Hippocampal formation (tissue), 2 donors: ENCODE data around the gene FAM50B.

ENCODE experiments used
- DNase-seq, 2 donors: peaks; one replicate each; lab custom pipeline; 2025; lab: John Stamatoyannopoulos, UW

Gene FAM50B

GRCh38 chr6:3819161-3820110, 29.7 kb upstream of the FAM50B start:
- no peak for DNase-seq

- no peak for DNase-seq
These were observed 28.6 kb upstream of the FAM50B start for GRCh38 chr6:3820563-3820962.

- no peak for DNase-seq
These were observed 26.3 kb upstream of the FAM50B start for GRCh38 chr6:3822747-3823445.

DNA sequence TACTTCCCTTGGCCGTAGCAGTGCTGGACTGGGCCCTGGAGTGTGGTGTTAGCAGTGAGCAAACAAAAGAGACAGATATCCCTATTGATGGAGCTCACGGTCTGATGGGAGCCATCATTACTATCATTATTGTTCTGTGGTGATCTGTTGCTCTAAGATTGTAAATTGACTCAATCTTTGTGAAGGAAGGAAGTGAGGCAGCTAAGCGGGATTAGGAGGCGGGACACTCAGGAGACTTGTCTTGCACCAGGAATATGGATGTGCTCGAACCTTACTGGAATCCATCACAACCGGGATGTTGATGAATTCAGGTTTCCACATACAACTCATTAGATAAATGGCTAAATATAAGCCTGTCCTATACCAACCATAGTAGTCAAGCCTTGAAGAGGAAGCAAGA, 25.5 kb upstream of the FAM50B start:
- DNase-seq, result no peak

- DNase-seq, result peak in 1 of 2 donors; percentile 47
These were observed 23.8 kb upstream of the FAM50B start for GRCh38 chr6:3825331-3825831.

DNA sequence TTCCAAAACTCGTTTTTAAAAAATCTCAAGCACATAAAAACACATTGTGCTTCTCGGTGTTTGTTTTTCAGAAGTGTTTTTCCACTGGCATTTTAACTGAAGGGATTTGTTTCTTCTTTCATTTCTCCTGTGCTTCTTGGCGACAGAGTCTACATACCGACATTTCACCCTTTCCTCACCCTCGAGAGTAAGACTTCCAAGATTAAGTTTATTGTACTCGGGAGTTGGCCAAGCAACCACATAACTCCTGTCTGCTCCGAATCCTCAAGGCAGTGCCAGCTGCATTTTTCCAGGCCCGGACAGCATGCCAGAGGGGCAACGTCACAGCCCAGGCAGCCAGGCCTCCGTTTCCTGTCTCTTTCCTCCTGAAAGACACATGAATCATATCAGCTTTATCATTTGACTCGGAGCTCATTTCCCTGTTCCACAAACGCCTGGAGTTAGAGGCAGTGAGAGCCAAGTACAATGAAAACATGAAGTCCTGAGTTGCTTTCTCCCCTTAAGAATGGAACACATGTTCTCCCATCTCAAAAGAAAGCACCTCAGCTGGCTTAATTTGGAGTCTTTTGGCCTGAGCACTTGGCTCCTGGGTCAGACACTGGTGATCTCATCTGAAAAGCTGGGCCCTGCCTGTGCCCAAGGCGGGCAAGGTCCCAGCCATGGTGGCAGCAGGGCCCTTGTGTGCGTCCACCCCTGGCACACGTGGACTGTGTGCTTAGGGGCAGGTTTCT, 23.2 kb upstream of the FAM50B start:
- peak; percentile 34 to 57 for DNase-seq

DNA sequence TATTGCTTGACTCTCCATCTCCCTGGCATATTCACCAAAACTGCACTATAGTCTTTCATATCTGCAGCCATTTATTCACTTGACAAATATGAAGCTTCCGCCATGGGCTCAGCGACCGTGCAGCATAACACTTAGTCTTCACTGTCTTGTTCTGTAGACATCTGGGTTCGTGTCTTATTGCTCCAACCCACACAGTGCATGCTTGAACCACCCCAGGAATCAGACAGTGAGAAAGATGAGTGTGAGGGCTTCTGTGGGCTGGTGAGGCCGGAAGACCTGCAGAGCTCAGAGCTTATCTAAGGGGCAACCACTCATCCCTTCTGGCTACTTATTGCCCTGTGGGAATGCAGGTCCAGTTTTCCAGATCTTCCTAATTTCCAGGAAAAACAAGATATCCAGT, 19.9 kb upstream of the FAM50B start:
- DNase-seq, result no peak

- DNase-seq, result no peak
These were observed 18.4 kb upstream of the FAM50B start for GRCh38 chr6:3830806-3831205.

GRCh38 chr6:3831761-3832530, 17.2 kb upstream of the FAM50B start:
- DNase-seq, result no peak

GRCh38 chr6:3835055-3835731, 14.0 kb upstream of the FAM50B start:
- no peak for DNase-seq

GRCh38 chr6:3835785-3836184, 13.4 kb upstream of the FAM50B start:
- no peak for DNase-seq

DNA sequence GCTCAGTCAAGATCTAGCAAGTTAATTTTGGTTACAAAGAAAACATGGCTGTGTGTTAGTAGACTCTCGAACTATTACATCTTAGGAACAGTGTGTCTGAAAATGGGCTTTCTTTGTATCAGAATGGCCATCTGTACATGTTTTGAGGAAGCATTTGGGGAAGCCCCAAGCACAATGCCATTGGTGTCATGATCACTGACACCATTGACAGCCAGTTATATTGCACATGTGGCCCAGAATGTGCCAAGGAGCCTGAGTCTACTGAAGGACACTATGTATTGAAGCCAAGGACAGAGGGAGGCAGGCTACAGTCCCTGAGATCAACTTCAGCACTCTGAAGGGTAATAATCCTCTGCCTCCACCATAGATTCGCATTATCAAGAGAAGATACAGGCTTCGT, 12.6 kb upstream of the FAM50B start:
- no peak for DNase-seq

- DNase-seq, result no peak
These were observed 11.4 kb upstream of the FAM50B start for GRCh38 chr6:3837781-3838180.

GRCh38 chr6:3838992-3839867, 9.9 kb upstream of the FAM50B start:
- no peak for DNase-seq

DNA sequence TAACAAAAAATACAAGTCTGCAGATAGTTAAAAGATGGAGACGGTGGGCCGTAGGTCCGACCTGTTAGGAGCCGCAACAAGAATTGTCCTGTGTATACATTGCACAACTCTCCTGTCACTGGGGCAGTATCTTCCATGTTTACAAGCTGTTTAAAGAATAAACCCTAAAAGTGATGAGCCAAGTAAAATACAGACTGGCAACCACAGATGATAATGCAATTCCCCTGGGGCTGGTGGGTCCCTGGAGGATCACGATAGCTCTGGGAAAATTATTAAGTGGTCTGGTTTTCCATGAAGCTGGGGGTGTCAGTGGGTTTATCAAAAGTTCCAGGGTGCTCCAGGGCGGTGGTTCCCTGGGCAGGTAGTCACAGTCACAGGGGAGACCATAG, 8.1 kb upstream of the FAM50B start:
- no peak for DNase-seq

DNA sequence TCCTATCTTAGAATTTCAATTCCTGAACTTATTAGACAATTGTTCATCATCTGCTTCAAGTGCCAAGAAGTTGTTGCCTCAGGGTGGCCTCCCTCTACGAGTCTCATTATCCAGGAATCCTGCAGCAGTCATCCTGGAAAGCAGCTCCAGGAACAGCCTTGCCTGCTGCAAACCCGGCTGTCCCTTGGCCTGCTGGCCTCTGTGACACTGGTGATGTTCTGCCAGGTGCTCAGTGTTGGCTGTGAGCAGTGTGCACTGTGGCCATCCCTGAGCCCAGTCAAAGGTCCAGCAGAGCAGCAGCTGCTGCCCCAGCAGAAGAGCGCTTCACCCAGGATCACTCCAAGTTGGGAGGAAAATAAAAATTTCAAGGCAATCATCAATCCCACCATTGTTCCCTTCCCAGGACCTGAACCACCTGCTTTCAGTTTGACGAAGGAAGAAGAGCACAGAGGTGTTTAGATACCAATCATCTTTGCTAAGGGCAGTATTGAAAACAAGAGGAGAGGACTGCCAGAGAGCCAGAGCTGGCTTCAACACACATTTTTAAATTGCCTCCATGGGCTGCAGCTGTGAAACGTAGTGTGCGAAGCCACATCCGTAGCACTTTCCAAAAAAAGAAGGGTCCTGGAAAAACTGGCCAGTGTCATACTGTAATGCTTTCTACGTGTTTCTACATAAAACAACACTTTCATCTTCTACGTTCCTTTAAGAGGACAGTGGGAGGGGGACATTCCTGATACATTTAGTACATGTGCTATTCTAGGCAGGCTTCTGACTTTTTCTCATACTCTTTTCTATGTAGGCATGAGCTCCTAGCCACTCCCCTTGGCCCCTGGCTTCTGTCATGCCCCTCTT, 7.2 kb upstream of the FAM50B start:
- DNase-seq, result no peak

- no peak for DNase-seq
These were observed 5.6 kb upstream of the FAM50B start for GRCh38 chr6:3843379-3844096.

GRCh38 chr6:3844097-3844463, 5.1 kb upstream of the FAM50B start:
- DNase-seq, result no peak
